WTC11 (cell line): ENCODE measurements around the gene PRKCE.

Experiments used
- ARID4B ChIP-seq: sonication (generic); formaldehyde crosslinking; IDR thresholded peaks from 2 replicates; pipeline ENCODE4 v1.8.0; 2023; ENCODE audit warnings: missing genetic modification reagents, mild to moderate bottlenecking, borderline replicate concordance
- ATF2 ChIP-seq: sonication (generic); formaldehyde crosslinking; IDR thresholded peaks from 2 replicates; pipeline ENCODE4 v1.8.1; 2022; ENCODE audit warnings: low read depth, missing genetic modification reagents, borderline replicate concordance
- CREB1 ChIP-seq: sonication (generic); formaldehyde crosslinking; IDR thresholded peaks from 2 replicates; pipeline ENCODE4 v1.8.0; 2023; ENCODE audit warnings: mild to moderate bottlenecking, missing genetic modification reagents
- CTCF ChIP-seq: fragments of 200-600 bp; IDR thresholded peaks from 2 replicates; pipeline ENCODE4 v1.8.0; 2022; ENCODE audit warnings: antibody characterized with exemption
- ETV6 ChIP-seq: sonication (generic); formaldehyde crosslinking; IDR thresholded peaks from 2 replicates; pipeline ENCODE4 v1.8.1; 2022; ENCODE audit warnings: mild to moderate bottlenecking, missing genetic modification reagents
- MXD4 ChIP-seq: fragments of 250-450 bp; sonication (Bioruptor Pico); IDR thresholded peaks from 2 replicates; pipeline ENCODE4 v1.8.0; 2021; ENCODE audit warnings: mild to moderate bottlenecking, moderate library complexity, borderline replicate concordance
- NFYB ChIP-seq: sonication (generic); formaldehyde crosslinking; conservative IDR thresholded peaks from 2 replicates; pipeline ENCODE4 v1.8.0; 2022; ENCODE audit warnings: low read depth, missing genetic modification reagents
- NR2C2 ChIP-seq: sonication (generic); formaldehyde crosslinking; IDR thresholded peaks from 2 replicates; pipeline ENCODE4 v1.8.0; 2022; ENCODE audit warnings: mild to moderate bottlenecking, missing genetic modification reagents
- PREB ChIP-seq: sonication (generic); formaldehyde crosslinking; IDR thresholded peaks from 2 replicates; pipeline ENCODE4 v1.8.1; 2022; ENCODE audit warnings: mild to moderate bottlenecking, missing genetic modification reagents, moderate library complexity, borderline replicate concordance
- STAT6 ChIP-seq: sonication (generic); formaldehyde crosslinking; conservative IDR thresholded peaks from 2 replicates; pipeline ENCODE4 v1.8.1; 2023; ENCODE audit warnings: mild to moderate bottlenecking, low read depth, missing genetic modification reagents, moderate library complexity
- TP53 ChIP-seq: sonication (generic); formaldehyde crosslinking; IDR thresholded peaks from 2 replicates; pipeline ENCODE4 v1.8.1; 2023; ENCODE audit warnings: mild to moderate bottlenecking, missing genetic modification reagents
- ZBTB21 ChIP-seq: sonication (generic); formaldehyde crosslinking; IDR thresholded peaks from 2 replicates; pipeline ENCODE4 v1.8.1; 2023; ENCODE audit warnings: mild to moderate bottlenecking, missing genetic modification reagents, borderline replicate concordance
- ZNF232 ChIP-seq: sonication (generic); formaldehyde crosslinking; IDR thresholded peaks from 2 replicates; pipeline ENCODE4 v1.8.0; 2022; ENCODE audit warnings: mild to moderate bottlenecking, missing genetic modification reagents
- ZNF317 ChIP-seq: sonication (generic); formaldehyde crosslinking; IDR thresholded peaks from 2 replicates; pipeline ENCODE4 v1.8.1; 2023; ENCODE audit warnings: low read depth, mild to moderate bottlenecking, moderate library complexity, missing genetic modification reagents, borderline replicate concordance

GRCh38 chr2:45834372-45834771 lies 182.9 kb downstream of the PRKCE start:
- no peak for TF ChIP-seq CTCF
- no peak for TF ChIP-seq ZNF232
- no peak for TF ChIP-seq NR2C2 (CRISPR knock-in tag)
- TF ChIP-seq CREB1 (CRISPR knock-in tag) = no peak
- TF ChIP-seq ARID4B (CRISPR knock-in tag) = no peak
- TF ChIP-seq PREB (CRISPR knock-in tag) = no peak
- no peak for TF ChIP-seq STAT6 (CRISPR knock-in tag)
- no peak for TF ChIP-seq MXD4
- no peak for TF ChIP-seq ZNF317 (CRISPR knock-in tag)
- TF ChIP-seq NFYB (CRISPR knock-in tag) = no peak
- TF ChIP-seq ZBTB21 (CRISPR knock-in tag) = no peak
- TF ChIP-seq ETV6 (CRISPR knock-in tag) = no peak
- TF ChIP-seq TP53 = no peak
- no peak for TF ChIP-seq ATF2
